HL-60 (cell line): ENCODE results near the gene LHX4.

Experiments
- DNase-seq, 2 experiments: peaks; one replicate each; pipeline ENCODE4 v3.0.0-alpha.2; 2010 to 2020; ENCODE audit warnings: low read depth in 1 of 2, low spot score in 1 of 2
- H3K27ac ChIP-seq: fragments of 250-450 bp; sonication (Bioruptor Pico); replicated peaks from 2 replicates; pipeline ENCODE4 v1.5.1; 2020; ENCODE audit warnings: mild to moderate bottlenecking, moderate library complexity
- H3K27me3 ChIP-seq: fragments of 250-450 bp; sonication (Bioruptor Pico); 2 replicates; pipeline ENCODE4 v1.5.1; 2021; ENCODE audit warnings: mild to moderate bottlenecking, moderate library complexity; ENCODE audit not compliant: insufficient read depth, poor library complexity, severe bottlenecking
- H3K4me3 ChIP-seq: replicated peaks from 2 replicates; pipeline ENCODE4 v1.5.1; 2011; ENCODE audit warnings: mild to moderate bottlenecking, control low read depth, low read length; ENCODE audit not compliant: insufficient read depth
- CTCF ChIP-seq: IDR thresholded peaks from one replicate; pipeline ENCODE4 v1.5.1; 2011; ENCODE audit warnings: low read length, control low read depth, inconsistent platforms; ENCODE audit not compliant: insufficient read depth
- GABPA ChIP-seq: IDR thresholded peaks from 2 replicates; pipeline ENCODE4 v1.6.1; 2012; ENCODE audit warnings: low read depth
- POLR2AphosphoS5 ChIP-seq: IDR thresholded peaks from 2 replicates; pipeline ENCODE4 v1.6.1; 2012; ENCODE audit warnings: low read depth
- REST ChIP-seq: IDR thresholded peaks from 2 replicates; pipeline ENCODE4 v1.6.1; 2012; ENCODE audit warnings: low read depth; ENCODE audit not compliant: insufficient replicate concordance
- SPI1 ChIP-seq: IDR thresholded peaks from 2 replicates; pipeline ENCODE4 v1.6.1; 2012; ENCODE audit warnings: low read depth, mild to moderate bottlenecking, borderline replicate concordance

LHX4 gene

GRCh38 chr1:180256341-180257027 lies 26.4 kb downstream of the LHX4 start:
- Histone ChIP-seq H3K4me3 (no peak overlapping the region), H3K27ac (no peak overlapping the region), H3K27me3 (no peaks in the 10 kb centered on the region)
- DNase-seq, result no peak
- TF ChIP-seq GABPA, result no peak
- TF ChIP-seq SPI1, result no peak
- no peak for TF ChIP-seq REST
- TF ChIP-seq CTCF, result no peak
- TF ChIP-seq POLR2AphosphoS5, result no peak

GRCh38 chr1:180257028-180257386 lies 26.9 kb downstream of the LHX4 start:
- TF ChIP-seq REST (no peak), GABPA (no peak), POLR2AphosphoS5 (no peak), CTCF (no peak), SPI1 (no peak)
- no peak overlapping the region for H3K4me3 ChIP-seq
- H3K27me3 ChIP-seq, result no peaks in the 10 kb centered on the region
- H3K27ac ChIP-seq, result no peak overlapping the region
- no peak for DNase-seq

GRCh38 chr1:180257486-180257885 lies 27.4 kb downstream of the LHX4 start:
- DNase-seq, result no peak
- no peak for TF ChIP-seq GABPA
- TF ChIP-seq REST, result no peak
- no peak for TF ChIP-seq POLR2AphosphoS5
- no peak for TF ChIP-seq SPI1
- TF ChIP-seq CTCF, result no peak
- Histone ChIP-seq H3K27me3 (no peaks in the 10 kb centered on the region), H3K27ac (no peak overlapping the region), H3K4me3 (no peak overlapping the region)
